Neural progenitor cell (in vitro differentiated cells): Measurements from ENCODE around the gene LMLN.

Experiments used
- EZH2 ChIP-seq: fragments of 200-600 bp; sonication (generic); IDR thresholded peaks from 2 replicates; pipeline ENCODE4 v1.6.1; 2017; ENCODE audit warnings: antibody characterized with exemption, mild to moderate bottlenecking, moderate library complexity
- EZH2phosphoT487 ChIP-seq: fragments of 200-600 bp; sonication (generic); IDR thresholded peaks from 2 replicates; pipeline ENCODE4 v1.6.1; 2017; ENCODE audit warnings: antibody characterized with exemption
- TF ChIP-seq, protein P1 (sequence below): fragments of 200-600 bp; sonication (generic); IDR thresholded peaks from 2 replicates; pipeline ENCODE4 v1.5.1; 2017; ENCODE audit warnings: antibody characterized with exemption, mild to moderate bottlenecking

DNA sequence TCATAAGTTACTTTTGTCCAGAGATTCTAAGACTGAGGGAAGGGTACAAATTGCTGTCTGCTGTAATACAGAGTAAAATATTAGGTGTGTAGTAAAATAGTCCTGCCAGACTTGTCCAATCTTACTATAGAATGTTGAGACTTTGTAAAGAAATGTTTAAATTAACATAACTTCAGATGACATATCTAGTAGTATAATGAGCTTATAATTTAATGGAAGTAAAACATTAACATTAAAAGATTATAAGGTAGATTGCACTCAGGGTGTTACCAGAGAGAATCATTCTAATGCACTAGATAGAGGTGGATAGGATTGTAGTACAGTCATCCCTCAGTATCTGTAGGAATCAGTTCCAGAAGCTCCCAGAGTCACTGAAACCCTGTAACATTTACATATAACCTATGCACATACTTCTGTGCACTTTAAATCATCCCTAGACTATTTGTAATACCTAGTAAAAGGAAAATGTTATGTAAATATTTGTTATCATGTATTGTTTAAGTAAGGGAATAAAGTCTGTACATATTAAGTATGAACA, 130.8 kb downstream of the LMLN start:
- TF ChIP-seq, protein P1, sequence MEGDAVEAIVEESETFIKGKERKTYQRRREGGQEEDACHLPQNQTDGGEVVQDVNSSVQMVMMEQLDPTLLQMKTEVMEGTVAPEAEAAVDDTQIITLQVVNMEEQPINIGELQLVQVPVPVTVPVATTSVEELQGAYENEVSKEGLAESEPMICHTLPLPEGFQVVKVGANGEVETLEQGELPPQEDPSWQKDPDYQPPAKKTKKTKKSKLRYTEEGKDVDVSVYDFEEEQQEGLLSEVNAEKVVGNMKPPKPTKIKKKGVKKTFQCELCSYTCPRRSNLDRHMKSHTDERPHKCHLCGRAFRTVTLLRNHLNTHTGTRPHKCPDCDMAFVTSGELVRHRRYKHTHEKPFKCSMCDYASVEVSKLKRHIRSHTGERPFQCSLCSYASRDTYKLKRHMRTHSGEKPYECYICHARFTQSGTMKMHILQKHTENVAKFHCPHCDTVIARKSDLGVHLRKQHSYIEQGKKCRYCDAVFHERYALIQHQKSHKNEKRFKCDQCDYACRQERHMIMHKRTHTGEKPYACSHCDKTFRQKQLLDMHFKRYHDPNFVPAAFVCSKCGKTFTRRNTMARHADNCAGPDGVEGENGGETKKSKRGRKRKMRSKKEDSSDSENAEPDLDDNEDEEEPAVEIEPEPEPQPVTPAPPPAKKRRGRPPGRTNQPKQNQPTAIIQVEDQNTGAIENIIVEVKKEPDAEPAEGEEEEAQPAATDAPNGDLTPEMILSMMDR: no peak
- TF ChIP-seq EZH2 (no peak), EZH2phosphoT487 (no peak)
